Measurements from ENCODE around the gene MRNIP.

GRCh38 chr5:179791881-179792611, 66.6 kb downstream of the MRNIP start:
- TF ChIP-seq CTCF (IDR thresholded peaks at IDR 0.05) (no peak), POLR2A (IDR thresholded peaks at IDR 0.05) (no peak)

Measured in body of pancreas (tissue), 4 donors.